ENCODE measurements around the gene RUSC2.
"Not testable (repeated sequence)": the region's sequence is repeated elsewhere in the genome, so short reads cannot be mapped to it uniquely, and the experiment has no call there.

The RUSC2 gene

DNA sequence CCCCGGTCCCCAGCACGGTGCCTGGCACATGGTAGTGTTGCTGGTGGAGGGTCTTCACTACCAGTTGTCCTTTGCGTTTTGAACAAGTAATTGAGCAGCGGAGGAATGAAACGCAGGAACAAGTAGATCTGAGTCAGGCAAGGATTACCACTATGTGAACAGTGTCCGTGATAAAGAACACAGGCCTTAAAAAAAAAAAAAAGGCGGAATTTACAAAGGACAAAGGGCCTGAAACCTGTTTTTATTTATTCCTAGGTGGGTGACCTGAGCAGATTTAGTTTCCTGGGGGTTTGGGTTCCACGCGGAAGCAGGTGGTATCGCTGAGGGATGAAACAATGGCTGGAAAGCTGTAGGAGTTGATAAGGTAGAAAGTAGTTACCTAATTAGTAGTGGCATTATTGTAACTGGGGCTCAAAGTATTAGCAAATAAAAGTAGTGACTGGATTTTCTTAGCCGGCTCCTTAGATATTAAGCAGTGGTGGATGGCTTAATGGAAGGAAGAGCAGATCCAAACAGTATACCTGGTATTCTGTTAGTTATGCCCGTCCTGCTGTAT, 1.1 kb downstream of the RUSC2 start:
- no peak for DNase-seq (ENCODE audit: low spot score)

DNA sequence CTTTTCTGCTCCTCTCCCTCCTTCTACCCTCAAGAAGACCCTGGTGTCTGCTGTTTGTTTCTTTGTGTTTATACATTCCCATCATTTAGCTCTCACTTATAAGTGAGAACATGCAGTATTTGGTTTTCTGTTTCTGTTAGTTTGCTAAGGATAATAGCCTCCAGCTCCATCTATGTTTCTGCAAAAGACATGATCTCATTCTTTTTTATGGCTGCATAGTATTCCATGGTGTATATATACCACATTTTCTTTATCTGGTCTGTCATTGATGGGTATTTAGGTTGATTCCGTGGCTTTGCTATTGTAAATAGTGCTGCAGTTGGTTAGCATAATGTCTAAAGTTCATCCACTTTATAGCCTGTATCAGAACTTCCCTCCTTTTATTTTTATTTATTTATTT, 3.2 kb downstream of the RUSC2 start:
- not testable (repeated sequence) for DNase-seq (ENCODE audit: low spot score)

DNA sequence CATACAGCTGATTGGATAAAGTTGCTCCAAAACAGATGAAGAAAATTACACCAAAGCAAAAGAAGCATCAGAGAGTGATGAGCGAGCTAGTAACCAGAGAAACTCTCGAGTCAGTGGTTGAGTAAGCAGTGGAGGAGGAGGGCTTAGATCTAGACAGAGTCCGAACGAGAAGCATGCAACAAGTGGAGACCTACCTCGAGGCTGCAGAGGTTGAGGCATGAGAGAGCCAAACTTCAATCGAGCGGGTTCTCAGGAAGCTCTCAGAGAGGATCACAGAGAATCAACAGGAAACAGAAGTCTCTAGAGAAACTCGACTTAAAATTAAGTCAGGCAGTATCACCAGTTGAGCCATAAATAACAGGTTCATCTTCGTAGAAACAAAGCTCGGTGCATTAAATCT, 6.1 kb downstream of the RUSC2 start:
- no peak for DNase-seq (ENCODE audit: low spot score)

DNA sequence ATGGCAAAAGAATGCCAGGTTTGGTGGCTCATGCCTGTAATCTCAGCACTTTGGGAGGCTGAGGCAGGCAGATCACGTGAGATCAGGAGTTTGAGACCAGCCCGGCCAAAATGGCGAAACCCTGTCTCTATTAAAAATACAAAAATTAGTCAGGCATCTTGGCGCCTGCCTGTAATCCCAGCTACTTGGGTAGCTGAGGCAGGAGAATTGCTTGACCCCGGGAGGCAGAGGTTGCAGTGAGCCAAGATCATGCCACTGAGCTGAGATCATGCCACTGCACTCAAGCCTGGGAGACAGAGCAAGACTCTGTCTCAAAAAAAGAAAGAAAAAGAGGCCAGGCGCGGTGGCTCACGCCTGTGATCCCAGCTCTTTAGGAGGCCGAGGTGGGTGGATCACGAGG, 8.3 kb downstream of the RUSC2 start:
- not testable (repeated sequence) for DNase-seq (ENCODE audit: low spot score)

- DNase-seq (ENCODE audit: low spot score): no peak
Measured at GRCh38 chr9:35499029-35499700, 9.3 kb downstream of the RUSC2 start.

- no peak for DNase-seq (ENCODE audit: low spot score)
Measured at GRCh38 chr9:35499701-35500030, 9.8 kb downstream of the RUSC2 start.

DNA sequence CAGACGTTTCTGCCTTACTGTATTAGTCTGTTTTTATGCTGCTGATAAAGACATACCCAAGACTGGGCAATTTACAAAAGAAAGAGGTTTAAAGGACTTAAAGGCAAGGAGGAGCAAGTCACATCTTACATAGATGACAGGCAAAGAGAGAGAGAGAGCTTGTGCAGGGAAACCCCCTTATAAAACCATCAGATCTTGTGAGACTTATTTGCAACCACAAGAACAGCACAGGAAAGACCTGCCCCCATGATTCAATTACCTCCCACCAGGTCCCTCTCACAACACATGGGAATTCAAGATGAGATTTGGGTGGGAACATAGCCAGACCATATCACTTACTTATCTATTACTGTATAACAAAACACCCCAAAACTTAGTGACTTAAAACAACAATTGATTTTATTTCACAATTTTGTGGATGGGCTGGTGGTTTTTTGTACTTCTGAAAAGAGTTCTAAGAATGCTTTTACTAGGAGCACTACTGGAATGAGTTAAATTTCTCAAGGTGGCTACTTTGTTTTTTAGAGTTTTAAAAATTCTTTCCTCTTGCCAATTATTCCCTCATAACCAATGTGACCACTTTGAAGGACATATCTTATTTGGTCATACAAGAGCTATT, 10.3 kb downstream of the RUSC2 start:
- DNase-seq (ENCODE audit: low spot score): no peak

DNA sequence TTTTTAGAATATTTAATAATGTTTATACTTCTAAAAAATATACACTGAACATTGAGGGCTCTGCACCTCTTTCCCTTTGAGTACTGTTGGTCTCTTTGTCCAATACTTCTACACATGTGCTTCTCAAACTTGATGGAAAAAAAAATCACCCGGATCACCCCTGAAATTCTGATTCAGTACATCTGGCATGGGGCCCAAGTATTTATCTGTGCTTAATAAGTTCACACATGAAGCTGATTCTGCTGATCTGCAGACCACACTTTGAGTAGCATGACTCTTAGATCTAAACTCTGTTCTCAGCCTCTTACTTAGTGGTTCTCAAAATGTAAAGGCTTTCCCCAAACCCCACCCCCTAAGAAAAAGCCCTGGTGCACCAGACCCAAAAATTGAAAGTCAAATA, 12.0 kb downstream of the RUSC2 start:
- DNase-seq (ENCODE audit: low spot score): no peak

GRCh38 chr9:35506359-35506758, 16.4 kb downstream of the RUSC2 start:
- DNase-seq (ENCODE audit: low spot score): no peak

DNA sequence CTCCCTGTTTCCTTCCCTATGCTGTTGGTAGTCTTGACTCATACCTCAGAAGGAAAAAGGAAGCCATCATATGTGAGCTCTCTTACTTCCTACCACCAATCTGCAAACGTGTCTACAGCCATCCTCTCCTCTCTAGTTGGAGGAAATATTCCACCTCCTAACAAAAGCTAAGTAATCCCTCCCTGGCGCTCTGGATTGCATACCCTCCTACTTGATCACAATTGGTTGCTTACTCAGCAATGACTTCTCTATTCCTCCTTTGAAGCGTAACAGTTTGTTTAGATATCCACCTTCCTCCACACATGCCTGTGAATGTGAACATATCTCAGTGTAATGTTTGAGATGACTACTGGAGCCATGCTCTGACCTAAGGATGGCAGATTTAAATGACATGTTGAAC, 18.2 kb downstream of the RUSC2 start:
- no peak for DNase-seq (ENCODE audit: low spot score)

- DNase-seq (ENCODE audit: low spot score): no peak
Measured at GRCh38 chr9:35510383-35510753, 20.5 kb downstream of the RUSC2 start.

- peak; percentile 91 for DNase-seq (ENCODE audit: low spot score)
Measured at GRCh38 chr9:35510754-35511428, 21.0 kb downstream of the RUSC2 start.

GRCh38 chr9:35511453-35511852, 21.5 kb downstream of the RUSC2 start:
- no peak for DNase-seq (ENCODE audit: low spot score)

DNA sequence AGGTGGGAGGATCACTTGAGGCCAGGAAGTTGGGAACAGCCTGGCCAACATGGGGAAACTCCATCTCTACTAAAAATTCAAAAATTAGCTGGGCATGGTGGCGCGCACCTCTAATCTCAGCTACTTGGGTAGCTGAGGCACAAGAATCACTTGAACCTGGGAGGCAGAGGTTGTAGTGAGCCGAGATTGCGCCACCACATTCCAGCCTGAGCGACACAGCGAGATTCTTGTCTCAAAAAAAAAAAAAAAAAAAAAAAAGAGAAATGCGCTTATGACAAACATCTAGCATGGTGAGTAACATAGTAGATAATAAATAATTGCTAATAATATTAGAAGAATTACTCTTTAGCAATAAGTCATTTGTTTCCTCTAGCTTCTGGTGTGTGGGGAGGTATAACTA, 25.9 kb downstream of the RUSC2 start:
- no peak for DNase-seq (ENCODE audit: low spot score)

DNA sequence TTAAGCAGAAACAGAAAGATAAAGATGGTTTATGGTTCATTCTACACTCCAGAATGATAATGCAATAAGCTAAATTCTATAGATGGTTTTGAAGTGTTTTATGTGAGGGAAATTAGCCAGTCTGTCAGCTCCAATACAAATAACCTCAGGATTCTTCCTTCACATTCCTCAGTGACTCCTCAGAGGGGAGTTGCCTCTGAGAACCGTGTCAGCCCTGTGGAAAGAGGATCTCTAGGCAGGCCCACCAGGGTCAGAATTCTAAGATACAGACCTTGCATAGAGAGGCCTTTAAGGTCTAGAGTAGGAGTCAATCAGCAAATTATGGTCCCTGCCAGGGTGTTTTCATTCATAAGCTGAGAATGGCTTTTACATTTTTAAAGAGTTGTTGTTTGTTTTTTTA, 26.6 kb downstream of the RUSC2 start:
- DNase-seq (ENCODE audit: low spot score): no peak

DNA sequence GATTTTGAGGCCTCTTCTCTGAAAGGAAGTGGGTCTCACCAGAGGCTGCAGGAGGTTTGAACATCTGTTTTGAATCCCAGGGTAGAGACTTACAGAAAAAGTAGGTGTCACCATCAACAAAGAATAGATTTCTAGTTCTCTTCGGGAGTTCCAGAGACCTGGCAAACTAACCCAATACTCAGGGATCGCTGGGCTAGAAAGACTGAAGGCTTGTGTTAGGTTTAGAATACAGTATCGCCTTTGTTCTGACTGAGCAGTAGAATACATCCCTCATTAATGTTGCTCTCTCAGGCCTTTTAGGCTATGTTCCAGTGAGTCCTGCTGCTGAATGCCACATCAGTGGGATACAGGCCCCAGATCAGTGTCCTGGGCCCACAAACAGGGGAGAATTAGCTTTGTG, 27.2 kb downstream of the RUSC2 start:
- no peak for DNase-seq (ENCODE audit: low spot score)

DNA sequence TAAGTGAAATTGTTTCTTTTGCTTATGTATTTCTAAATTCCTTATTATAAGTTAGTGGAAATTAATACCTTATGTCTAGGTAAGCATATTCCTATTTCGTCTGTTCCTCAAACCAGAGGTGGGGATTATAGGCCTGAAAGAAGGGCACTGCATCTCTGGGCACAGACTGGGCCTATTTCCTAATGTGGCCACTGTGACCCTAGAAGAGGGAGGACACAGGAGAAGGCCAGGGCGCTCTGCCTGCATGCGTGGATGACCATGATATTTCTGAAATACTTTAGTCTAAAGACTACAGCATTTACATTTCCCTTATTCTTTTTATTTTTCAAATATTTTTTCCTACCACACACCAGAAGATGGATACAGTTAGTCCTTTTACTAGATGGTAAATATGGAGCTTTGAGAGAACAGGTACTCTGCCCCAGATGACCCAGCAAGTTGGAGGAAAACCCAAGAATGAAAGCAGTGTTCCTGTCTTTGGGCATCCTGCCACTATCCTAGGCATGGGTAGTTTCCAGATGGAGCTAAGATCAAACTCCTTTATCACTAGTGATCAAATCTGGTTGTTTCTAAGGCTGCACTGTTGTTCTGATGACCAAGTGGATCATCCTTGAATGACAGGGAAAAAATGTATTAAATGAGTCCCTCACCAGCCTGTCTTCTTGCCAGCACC, 27.8 kb downstream of the RUSC2 start:
- DNase-seq (ENCODE audit: low spot score): no peak

GRCh38 chr9:35518225-35518821, 28.4 kb downstream of the RUSC2 start:
- DNase-seq (ENCODE audit: low spot score): no peak

DNA sequence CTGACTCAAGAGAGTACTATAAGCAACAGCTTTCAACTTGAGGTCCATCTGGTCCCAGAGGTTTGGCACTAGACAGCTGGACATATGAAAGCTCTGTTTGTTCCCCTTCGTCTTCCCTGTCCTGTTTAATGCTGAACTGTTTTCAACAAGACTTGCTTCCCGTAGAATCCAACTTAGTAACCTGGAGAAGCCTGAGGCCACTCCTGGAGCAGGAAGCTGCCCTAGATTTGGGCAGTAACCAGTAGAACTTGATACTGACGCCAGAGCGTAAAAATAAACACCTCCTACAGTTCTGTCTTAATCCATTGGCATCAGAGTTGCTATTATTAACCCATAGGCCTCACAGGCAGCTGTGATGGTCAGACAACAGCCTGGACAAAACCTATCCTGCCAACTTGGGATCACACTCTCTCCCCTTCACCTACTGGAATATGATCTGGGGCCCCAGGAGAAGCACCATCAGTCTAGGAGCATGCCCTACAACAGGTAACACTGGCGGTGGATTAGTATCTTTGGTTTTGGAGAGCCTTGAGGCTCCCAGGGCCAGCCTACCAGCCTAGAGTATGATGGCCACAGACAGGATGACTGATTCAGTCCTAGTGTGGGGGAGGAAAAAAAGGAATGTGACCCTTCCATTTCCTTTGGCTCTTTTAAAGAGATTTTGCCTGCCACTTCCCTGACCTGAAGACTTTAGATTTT, 29.2 kb downstream of the RUSC2 start:
- DNase-seq (ENCODE audit: low spot score): no peak

DNA sequence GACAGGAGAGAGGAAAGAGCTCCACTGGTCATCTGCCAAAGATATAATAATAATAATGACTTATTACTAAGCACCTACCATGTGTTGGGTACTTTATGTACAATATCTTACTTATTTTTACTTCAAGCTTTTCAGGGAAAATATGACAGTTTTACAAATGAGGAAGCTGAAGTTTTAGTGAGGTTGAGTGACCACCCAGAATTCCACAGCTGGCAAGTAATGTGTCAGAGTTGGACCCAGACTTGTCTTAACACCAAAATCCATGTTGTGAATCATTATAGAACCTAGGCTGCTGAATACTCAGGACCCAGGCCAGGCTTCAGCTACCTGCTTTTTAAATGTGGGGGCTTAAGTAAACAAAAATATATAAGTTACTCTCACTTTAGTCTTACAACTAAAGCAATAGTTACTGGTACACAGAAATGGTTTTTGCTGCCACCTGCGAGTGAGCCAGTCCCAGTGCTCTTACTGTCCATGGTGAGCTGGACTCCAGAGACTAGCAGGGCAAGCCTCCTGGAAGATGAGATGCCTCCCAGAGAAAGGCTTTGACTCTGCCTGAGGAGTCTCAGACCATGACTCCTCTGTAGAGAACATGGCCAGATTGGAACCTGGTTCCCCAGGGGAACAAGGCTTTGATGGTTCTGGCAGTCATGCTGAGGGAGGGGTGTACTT, 29.9 kb downstream of the RUSC2 start:
- no peak for DNase-seq (ENCODE audit: low spot score)

GRCh38 chr9:35520364-35520710, 30.4 kb downstream of the RUSC2 start:
- DNase-seq (ENCODE audit: low spot score): no peak
